ENCODE results near the gene ARHGAP45.

ARHGAP45 gene

DNA sequence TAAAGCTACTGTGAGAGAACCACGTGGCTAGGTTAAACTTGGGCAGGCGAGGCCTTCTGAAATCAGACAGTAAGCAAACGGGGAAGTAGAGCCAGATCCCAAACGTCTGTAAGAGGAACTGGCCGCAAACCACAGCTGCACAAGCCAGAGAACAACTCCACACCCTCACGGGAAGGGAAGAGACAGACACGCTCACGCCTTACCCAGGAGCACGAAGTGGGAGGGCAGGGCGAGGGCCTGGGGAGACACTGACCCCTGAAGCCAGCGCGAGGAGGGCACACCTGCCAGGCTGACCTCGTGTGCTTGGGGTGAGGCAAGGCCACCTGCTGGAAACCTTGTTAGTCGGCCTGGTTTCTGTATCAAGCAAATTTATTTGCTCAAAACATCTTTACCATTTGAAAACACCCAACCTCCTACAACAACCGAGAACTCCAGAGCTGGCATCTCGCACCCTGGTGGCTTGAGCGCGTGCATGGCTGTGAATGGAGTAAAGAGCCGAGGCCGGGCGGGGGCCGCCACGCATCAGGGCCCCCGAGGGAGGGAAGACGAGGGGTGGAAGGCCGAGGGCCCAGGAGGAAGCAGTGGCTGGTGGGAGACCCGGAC lies 20.9 kb downstream of the ARHGAP45 start:
- no peak for DNase-seq

- no peak for DNase-seq
These were observed 21.5 kb downstream of the ARHGAP45 start for GRCh38 chr19:1088416-1089010.

- no peak for DNase-seq
These were observed 22.3 kb downstream of the ARHGAP45 start for GRCh38 chr19:1089126-1089771.

GRCh38 chr19:1089891-1090290 lies 22.9 kb downstream of the ARHGAP45 start:
- no peak for DNase-seq

- no peak for DNase-seq
These were observed 24.0 kb downstream of the ARHGAP45 start for GRCh38 chr19:1090731-1091543.

GRCh38 chr19:1091544-1092175 lies 24.7 kb downstream of the ARHGAP45 start:
- no peak for DNase-seq

DNA sequence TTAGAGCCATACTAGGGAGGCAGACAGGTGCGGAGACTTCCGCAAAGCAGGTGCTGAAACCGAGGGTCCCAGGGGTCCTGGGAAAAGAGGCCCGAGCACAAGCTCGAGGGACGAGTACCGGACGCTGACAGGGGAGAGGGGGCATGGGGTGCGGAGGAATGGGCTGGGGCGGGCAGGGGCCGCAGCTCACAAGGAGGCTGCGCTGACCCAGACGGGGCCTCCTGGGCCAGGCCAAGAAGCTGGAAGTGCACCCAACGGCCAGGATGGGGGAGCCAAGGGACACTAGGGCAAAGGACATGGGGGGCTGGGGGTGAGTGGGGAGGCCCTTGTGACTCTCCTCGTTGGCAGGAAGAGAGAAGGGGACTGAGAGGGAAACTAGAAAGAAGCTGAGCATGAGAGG lies 26.4 kb downstream of the ARHGAP45 start:
- no peak for DNase-seq

DNA sequence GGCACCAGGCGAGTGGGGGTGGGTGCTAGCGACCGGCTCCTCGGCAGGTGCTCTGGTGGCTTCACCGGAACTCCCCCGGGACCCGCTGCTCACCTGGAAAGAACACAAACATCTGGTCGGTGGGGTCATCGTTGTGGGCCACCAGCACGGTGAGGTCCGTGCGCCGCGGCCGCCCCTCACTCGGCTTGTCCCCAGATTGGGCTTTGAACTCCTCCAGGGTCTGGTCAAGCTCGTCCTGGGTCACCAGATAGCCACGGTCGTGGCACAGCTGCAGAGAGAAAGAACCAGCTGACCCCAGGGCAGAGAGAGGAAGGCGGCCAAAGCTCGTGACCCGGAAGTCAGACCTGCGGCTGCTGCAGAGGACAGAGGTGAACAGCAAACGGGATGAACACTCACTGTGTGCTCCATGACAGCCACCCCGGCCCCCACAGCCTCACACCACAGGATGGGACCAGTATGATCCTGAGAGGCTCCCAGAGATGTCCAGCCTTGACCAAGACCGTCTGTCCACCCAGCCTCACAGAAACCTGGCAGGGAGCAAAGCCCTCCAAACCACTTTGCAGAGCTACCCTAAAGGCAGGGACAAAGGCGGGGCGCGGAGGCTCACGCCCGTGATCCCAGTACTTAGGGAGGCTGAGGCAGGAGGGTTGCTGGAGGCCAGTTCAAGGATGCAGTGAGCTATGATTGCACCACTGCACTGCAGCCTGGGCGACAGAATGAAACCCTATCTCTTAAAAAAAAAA lies 27.0 kb downstream of the ARHGAP45 start:
- DNase-seq, result no peak

- no peak for DNase-seq
These were observed 27.6 kb downstream of the ARHGAP45 start for GRCh38 chr19:1094655-1094977.

DNA sequence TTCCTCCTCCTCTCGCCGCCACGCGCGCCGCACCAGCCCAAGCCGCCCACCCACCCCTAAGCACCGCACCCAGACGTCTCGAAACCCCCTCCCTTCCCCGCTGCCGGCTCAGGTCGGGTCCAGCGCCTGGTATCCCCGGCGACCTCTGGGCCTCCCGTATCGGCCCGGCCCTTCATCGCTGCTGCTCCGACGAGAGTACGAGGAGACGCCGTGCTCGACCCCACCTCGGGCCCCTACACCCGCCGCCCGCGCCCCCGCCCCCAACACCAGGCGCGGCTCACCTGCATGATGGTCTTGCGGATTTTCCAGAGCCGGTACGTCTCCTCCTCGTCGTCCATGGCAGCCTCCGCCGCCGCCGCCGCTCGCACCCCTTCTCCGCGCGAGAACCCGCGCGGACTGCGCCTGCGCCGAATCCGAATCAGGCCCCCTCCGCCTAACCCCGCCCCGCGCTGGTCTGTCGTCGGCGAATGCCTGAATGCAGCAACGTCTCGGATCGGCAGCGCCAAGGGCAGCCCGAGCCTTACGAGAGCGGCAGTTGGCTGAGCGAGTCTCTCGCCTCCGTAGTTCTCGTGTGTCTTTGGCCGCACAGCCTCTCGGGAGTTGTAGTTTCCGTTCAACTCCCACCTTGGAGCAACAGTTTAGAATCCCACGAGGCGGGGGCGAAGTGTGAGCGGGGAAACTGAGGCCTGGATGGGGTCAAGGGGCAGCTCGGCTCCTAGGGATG lies 28.2 kb downstream of the ARHGAP45 start, which contains the start of gene POLR2E:
POLR2E (minus strand) TSS at position 398 of the 724 bp plus-strand sequence; CDS start at position 338, 60 bp downstream.
- DNase-seq, result peak; percentile 99

DNA sequence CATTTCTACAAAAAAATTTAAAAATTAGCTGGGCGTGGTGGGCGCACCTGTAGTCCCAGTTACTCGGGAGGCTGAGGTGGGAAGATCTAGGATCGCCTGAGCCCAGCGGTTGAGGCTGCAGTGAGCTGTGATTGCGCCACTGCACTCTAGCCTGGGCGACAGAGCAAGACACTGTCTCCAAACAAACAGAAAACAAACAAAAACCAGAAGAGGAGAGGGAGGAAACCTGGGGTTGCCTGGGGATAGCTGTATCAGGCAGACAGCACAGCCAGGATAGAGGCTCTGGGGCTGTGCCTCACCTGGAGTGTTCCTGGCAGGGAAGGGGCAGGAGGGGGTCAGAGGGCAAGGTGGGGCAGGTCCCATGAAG lies 30.8 kb downstream of the ARHGAP45 start:
- no peak for DNase-seq

DNA sequence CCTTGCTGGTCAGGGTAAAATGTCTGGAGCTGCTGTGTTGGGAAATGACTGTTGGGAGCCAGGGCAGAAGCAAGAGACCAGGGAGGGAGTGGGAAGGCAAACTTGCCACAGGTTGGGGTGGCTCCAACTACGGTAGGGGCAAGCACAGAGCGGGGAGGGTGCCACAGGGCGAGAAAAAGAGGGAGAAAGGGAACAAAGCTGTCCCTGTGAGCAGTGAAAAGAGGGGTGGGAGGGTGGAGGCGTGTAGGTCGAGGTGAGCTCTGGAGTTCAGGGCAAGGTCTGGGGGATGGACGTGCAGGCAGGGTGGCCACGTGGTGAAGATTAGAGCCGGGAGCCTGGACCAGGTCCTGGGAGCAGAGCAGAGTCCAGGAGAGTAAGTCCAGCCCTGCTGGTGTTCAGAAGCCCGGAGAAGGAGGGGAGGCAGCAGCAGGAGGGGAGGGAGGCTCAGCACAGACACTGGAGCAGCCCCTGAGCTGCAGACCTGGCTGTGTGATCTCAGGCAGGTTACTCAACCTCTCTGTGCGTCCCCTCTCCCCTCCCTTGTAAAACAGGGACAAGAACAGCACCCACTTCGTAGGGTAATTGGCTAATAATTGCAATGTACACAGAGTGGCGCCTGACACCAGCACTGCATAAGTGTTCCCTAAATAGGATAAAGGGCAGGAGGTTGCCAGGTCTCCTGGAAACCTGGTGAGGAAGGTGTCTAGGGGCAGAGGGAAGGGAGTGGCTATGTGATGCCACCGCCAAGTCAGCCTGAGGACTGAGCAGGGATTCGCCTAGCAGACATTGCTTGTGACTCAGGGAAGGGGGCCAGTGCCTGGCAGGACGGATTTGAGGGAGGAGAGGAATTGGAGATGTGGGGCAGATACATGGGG lies 31.4 kb downstream of the ARHGAP45 start:
- DNase-seq, result no peak

DNA sequence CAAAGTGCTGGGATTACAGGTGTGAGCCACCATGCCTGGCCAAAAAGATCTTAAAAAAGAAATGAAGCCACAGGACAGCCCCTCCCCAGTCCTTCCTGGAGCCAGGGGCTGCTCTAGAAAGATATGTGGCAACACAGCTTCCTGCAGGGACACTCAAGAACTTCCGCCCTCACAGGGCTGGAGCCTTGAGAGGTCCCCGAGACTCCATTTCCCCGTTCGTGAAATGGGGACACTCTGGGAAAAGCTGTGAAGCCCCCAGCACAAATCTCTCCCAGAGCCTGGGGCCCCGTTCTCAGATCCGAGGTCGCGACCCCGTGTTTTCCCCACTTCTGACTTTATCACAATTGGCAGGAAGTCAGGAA lies 34.4 kb downstream of the ARHGAP45 start:
- no peak for DNase-seq

- no peak for DNase-seq
These were observed 35.6 kb downstream of the ARHGAP45 start for GRCh38 chr19:1102407-1103131.

- DNase-seq, result no peak
These were observed 36.3 kb downstream of the ARHGAP45 start for GRCh38 chr19:1103132-1103707.

DNA sequence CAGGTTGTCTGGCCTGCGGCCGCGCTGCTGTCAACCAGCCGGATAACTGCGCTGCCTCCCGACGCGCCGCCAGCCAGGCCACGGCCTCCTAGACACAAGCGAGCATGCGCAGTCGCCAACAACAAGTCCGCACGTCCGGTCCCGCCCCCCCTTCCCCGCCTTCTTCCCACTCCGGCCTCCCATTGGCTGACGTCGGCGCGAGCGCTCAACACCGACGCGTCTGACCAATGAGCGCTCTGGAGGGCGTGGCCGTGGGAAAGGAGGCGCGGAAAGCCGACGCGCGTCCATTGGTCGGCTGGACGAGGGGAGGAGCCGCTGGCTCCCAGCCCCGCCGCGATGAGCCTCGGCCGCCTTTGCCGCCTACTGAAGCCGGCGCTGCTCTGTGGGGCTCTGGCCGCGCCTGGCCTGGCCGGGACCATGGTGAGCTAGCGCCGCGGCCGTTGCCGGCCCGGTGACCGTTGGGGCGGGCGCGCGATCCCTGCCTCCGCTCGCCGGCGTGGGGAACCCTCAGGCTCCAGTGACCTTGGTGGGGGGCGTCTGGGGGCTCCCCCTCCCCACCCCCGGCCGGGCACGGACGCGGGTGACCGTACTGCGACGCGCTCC lies 36.8 kb downstream of the ARHGAP45 start, which contains the start of gene GPX4:
GPX4 (plus strand) TSS at position 287 of the 603 bp plus-strand sequence; CDS start at position 337, 50 bp downstream.
- peak; percentile 98 for DNase-seq

- DNase-seq, result peak; percentile 68
These were observed 37.5 kb downstream of the ARHGAP45 start for GRCh38 chr19:1104311-1105007.

Data from retina (tissue), 1 donor.